Measurements from ENCODE around the gene RSL24D1.

DNA sequence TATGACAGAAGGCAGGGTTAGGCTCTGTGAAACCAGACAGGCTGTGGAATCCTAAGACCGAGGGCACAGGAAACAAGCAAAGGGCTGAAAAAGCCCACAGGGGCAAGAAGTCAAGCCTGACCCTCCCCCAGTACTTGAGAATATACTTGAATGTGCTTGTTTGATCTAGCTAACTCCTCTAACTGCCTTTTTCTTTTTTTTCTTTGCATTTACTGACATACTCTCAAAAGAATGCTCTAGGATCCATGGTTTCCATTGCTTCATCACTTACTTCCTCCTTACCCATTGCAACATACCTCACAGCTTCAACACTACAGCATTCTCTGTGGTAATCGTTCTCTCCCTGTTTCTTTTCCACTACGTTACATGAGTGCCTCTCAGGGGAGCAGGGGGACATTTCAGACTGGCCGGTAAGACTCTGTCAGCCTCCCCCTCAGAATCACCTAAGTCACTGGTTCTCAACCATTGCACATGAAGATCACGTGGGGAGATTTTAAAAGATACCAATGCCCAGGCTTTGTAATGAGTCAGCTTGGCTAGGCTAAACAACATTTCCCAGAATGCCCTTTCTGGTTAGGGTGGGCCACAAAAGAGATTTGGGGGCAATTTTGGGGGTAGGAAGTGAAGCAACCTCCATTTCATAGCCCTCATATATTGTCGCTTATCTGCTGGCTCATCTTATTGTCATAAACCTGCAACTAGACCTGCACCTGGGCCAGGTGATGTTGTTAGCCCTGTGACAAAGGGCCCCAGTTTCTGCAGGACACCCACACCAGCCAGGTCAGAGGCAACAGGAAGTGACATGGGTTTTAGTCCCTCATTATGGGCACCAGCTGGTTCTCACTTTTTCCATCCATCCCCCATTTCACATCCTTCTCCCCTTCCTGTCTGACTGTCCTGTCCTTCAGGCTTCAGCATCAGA is 24.6 kb upstream of the RSL24D1 start:
- TF ChIP-seq EZH2phosphoT487 (IDR thresholded peaks at IDR 0.05; ENCODE audit: insufficient read depth, low read depth) (no peak), EZH2 (IDR thresholded peaks at IDR 0.05; ENCODE audit: insufficient read depth, poor library complexity, severe bottlenecking) (no peak)
